GM10266 (cell line): Measurements from ENCODE around the gene PRRC2B.

ENCODE experiments used
- DNase-seq: peaks from one replicate; pipeline ENCODE4 v3.0.0; 2012; ENCODE audit errors: extremely low spot score
- CTCF ChIP-seq: IDR thresholded peaks from 2 replicates; pipeline ENCODE4 v1.5.1; 2012; ENCODE audit warnings: mild to moderate bottlenecking, low read depth; ENCODE audit not compliant: control insufficient read depth, insufficient read depth; ENCODE audit errors: missing control alignments

PRRC2B gene

GRCh38 chr9:131436865-131437271 lies 43.0 kb downstream of the PRRC2B start:
- DNase-seq = no peak
- TF ChIP-seq CTCF = no peak

- no peak for TF ChIP-seq CTCF
Measured at GRCh38 chr9:131438190-131438589, 44.3 kb downstream of the PRRC2B start.

GRCh38 chr9:131439224-131439623 lies 45.3 kb downstream of the PRRC2B start:
- no peak for DNase-seq
- no peak for TF ChIP-seq CTCF

More at GRCh38 chr9:131438190-131438589, 44.3 kb downstream of the PRRC2B start:
- no peak for DNase-seq

- no peak for DNase-seq
Measured at GRCh38 chr9:131441441-131441840, 47.6 kb downstream of the PRRC2B start.

GRCh38 chr9:131442351-131442750 lies 48.5 kb downstream of the PRRC2B start:
- no peak for DNase-seq
- no peak for TF ChIP-seq CTCF

More at GRCh38 chr9:131441441-131441840, 47.6 kb downstream of the PRRC2B start:
- TF ChIP-seq CTCF = no peak

GRCh38 chr9:131443648-131444047 lies 49.8 kb downstream of the PRRC2B start:
- no peak for DNase-seq
- no peak for TF ChIP-seq CTCF

GRCh38 chr9:131446276-131446675 lies 52.4 kb downstream of the PRRC2B start:
- DNase-seq = no peak
- no peak for TF ChIP-seq CTCF

- TF ChIP-seq CTCF = no peak
- DNase-seq = no peak
Measured at GRCh38 chr9:131447148-131447547, 53.3 kb downstream of the PRRC2B start.
